Measurements from ENCODE around the gene ESPN.

The ESPN gene

GRCh38 chr1:6499296-6499695, 74.7 kb downstream of the ESPN start:
- no peak for DNase-seq (ENCODE audit: low read depth)

DNA sequence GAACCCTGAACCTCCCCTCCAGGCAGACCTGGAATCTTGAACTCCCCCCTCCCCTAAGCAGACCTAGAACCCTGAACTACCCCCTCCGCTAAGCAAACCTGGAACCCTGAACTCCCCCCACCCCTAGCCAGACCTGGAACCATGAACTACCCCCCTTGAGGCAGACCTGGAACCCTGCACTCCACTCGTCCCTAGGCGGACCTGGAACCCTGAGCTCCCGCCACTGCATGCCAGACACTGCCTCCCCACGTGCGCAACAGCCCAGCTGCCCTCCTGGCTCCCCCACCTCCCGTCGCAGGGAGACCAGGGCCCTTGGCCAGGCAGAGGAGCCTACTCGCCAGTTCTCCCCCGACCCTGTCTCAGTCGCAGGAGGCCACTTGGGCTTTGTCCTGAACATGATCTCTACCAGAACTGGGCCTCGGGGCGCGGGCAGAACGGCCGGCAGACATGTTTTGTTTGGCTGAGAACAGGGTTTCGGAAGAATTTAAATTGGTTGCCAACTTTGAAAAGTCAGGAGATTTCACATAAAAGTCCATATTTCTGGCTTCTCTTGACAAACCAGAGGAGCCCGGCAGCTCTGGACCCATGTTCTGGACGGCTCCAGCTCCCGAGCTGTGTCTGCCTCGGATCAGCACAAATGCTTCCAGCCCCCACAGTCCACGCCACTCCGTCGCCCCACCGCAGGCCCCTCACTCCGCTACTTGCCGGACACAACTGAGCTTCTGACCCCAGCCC, 76.1 kb downstream of the ESPN start:
- DNase-seq (ENCODE audit: low read depth), result no peak

- DNase-seq (ENCODE audit: low read depth), result no peak
Observed at GRCh38 chr1:6501279-6501813, 76.8 kb downstream of the ESPN start.

GRCh38 chr1:6502000-6502891, 77.7 kb downstream of the ESPN start:
- DNase-seq (ENCODE audit: low read depth), result no peak

- DNase-seq (ENCODE audit: low read depth), result no peak
Observed at GRCh38 chr1:6503884-6504602, 79.5 kb downstream of the ESPN start.

- no peak for DNase-seq (ENCODE audit: low read depth)
Observed at GRCh38 chr1:6504887-6505286, 80.3 kb downstream of the ESPN start.

- DNase-seq (ENCODE audit: low read depth), result no peak
Observed at GRCh38 chr1:6505367-6506209, 81.0 kb downstream of the ESPN start.

GRCh38 chr1:6506210-6507036, 81.8 kb downstream of the ESPN start:
- no peak for DNase-seq (ENCODE audit: low read depth)

DNA sequence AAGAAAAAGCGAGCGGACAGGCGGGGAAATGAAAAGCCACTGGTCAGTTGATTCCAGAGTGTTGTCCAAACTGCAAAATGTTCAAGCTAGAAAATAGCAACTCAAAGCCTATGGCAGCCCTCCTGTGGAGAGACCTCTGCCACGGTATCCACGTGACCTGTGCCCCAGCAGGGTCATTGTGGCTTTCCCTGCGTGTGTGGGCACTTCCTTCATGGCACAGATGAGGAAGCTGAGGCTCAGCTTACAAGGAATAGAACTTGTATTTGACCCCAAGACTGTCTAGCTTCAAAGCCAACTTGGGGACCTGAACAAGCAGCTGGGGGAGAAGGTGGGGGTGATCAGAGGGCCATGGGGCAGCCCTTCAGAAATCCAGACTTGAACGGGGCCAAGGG, 82.5 kb downstream of the ESPN start:
- no peak for DNase-seq (ENCODE audit: low read depth)

GRCh38 chr1:6507461-6507911, 82.9 kb downstream of the ESPN start:
- no peak for DNase-seq (ENCODE audit: low read depth)

- DNase-seq (ENCODE audit: low read depth), result no peak
Observed at GRCh38 chr1:6508154-6508815, 83.7 kb downstream of the ESPN start.

GRCh38 chr1:6508816-6509189, 84.2 kb downstream of the ESPN start:
- DNase-seq (ENCODE audit: low read depth), result no peak

DNA sequence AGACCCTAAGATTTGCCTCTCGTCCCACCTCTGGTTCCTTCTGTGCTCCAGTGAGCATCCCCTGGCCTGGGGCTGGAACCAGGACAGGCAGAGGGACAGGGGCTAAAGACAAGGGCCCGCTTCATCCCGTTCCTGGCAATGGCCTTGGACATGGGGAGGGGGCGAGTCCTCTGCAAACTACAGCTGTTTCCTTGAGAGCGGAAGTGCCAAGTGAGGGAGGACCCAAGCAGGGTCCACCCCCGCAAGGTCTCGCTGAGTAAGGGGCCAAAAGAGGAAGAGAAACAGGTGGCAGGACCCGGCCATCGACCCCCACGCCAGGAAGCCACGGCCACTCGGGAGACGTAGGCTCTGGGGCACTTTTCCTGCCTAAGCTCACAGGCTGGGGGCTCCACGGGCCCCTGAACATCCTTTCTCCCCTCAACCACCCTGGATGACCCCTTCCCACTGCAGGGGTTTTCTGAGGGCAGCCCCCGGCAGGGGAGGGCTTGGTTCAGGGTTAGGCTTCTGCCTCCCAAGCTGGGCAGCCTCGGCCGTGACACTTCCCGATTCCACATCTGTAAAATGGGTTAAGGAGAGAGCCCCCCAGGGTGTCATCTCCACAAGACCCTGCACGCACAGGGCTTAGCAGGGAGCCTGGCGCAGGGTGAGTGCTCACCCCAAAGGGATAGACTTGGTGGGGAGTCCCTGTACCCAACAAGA, 84.8 kb downstream of the ESPN start:
- no peak for DNase-seq (ENCODE audit: low read depth)

DNA sequence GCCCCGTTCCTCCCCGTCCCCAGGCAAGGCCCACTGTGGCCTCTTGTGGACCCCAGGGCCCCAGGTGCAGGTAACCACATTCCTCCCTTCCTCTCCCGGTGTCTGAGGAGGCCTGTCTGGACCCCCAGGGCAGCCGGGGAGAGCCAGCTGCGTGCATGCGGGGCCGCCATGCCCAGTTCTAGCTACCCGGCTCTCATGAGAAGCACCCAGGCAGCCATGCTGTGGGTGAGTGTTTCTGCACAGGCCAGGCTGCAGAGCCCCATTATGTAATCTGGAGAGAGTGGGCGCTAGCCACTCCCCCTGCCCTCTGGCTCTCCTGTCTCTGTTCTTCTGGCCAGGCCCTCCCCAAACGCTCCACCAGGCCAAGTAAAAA, 85.3 kb downstream of the ESPN start:
- DNase-seq (ENCODE audit: low read depth), result no peak

GRCh38 chr1:6510493-6510892, 85.9 kb downstream of the ESPN start:
- no peak for DNase-seq (ENCODE audit: low read depth)

All from iris pigment epithelial cell (primary cell).